Fibroblast of lung (primary cell): Measurements from ENCODE around the gene DMP1. TPM values are rescaled to one million over a fixed set of nuclear protein-coding genes. Genes with fewer than 3 reads are reported as not detected.
A peak's percentile ranks its signal among the peaks of the same experiment; 100 is the strongest.

Experiments used
- DNase-seq, 2 donors: peaks; one replicate each; pipeline versions ENCODE4 v3.0.0 to v3.0.0-alpha.2; 2010; ENCODE audit warnings: low read depth in 2 of 2
- H2AFZ ChIP-seq: 2 replicates; pipeline ENCODE4 v1.5.1; 2012; ENCODE audit warnings: low read length, control low read depth, inconsistent platforms
- H3K27ac ChIP-seq: 2 replicates; pipeline ENCODE4 v1.5.1; 2011; ENCODE audit warnings: low read length, control low read depth; ENCODE audit not compliant: insufficient read depth
- H3K27me3 ChIP-seq: 2 replicates; pipeline ENCODE4 v1.5.1; 2011; ENCODE audit warnings: mild to moderate bottlenecking, low read length; ENCODE audit not compliant: control insufficient read depth, insufficient read depth
- H3K36me3 ChIP-seq: 2 replicates; pipeline ENCODE4 v1.5.1; 2011; ENCODE audit warnings: low read length; ENCODE audit not compliant: control insufficient read depth, insufficient read depth
- H3K4me1 ChIP-seq: 2 replicates; pipeline ENCODE4 v1.5.1; 2011; ENCODE audit warnings: low read length; ENCODE audit not compliant: control insufficient read depth, insufficient read depth; ENCODE audit errors: extremely low read depth
- H3K4me2 ChIP-seq: 2 replicates; pipeline ENCODE4 v1.5.1; 2011; ENCODE audit warnings: low read length, control low read depth; ENCODE audit not compliant: insufficient read depth; ENCODE audit errors: extremely low read depth
- H3K4me3 ChIP-seq, 4 experiments: fragments of 200-600 bp in 1 of 4; sonication (generic) in 1 of 4; replicated peaks in 1 of 4; 2 replicates each; pipeline ENCODE4 v1.5.1; 2011 to 2016; ENCODE audit warnings: low read length in 4 of 4, low read depth in 3 of 4, mild to moderate bottlenecking in 3 of 4, control low read depth in 2 of 4, inconsistent platforms in 1 of 4, mixed read lengths in 1 of 4; ENCODE audit not compliant: insufficient read depth in 1 of 4; ENCODE audit errors: control extremely low read depth in 1 of 4
- H3K79me2 ChIP-seq: 2 replicates; pipeline ENCODE4 v1.5.1; 2012; ENCODE audit warnings: mild to moderate bottlenecking, low read length, inconsistent platforms; ENCODE audit not compliant: control insufficient read depth, insufficient read depth
- H3K9ac ChIP-seq: 2 replicates; pipeline ENCODE4 v1.5.1; 2011; ENCODE audit warnings: mild to moderate bottlenecking, low read length, control low read depth; ENCODE audit not compliant: insufficient read depth
- H3K9me3 ChIP-seq: 2 replicates; pipeline ENCODE4 v1.5.1; 2012; ENCODE audit warnings: low read depth, low read length; ENCODE audit not compliant: control insufficient read depth, insufficient read depth
- H4K20me1 ChIP-seq: 2 replicates; pipeline ENCODE4 v1.5.1; 2011; ENCODE audit warnings: low read length; ENCODE audit not compliant: control insufficient read depth, insufficient read depth; ENCODE audit errors: extremely low read depth
- EZH2 ChIP-seq: IDR thresholded peaks from 2 replicates; pipeline ENCODE4 v1.5.1; 2012; ENCODE audit warnings: low read length, control low read depth, mild to moderate bottlenecking; ENCODE audit errors: missing control alignments
- polyA plus RNA-seq, 2 donors: library from polyadenylated mRNA; depleted of rRNA in 1 of 2; stranded (reverse) in 1 of 2; unstranded in 1 of 2; fragments of >200 nt; gene quantifications; 2 replicates each; pipeline ENCODE4 v1.2.1, GENCODE V29; 2011 to 2012; ENCODE audit warnings: missing spikeins in 1 of 2
- total RNA-seq: library from RNA; depleted of rRNA; stranded (reverse); fragments of >200 nt; gene quantifications from 2 replicates; pipeline ENCODE4 v1.2.1, GENCODE V29; 2014
- TF ChIP-seq, protein P1 (sequence below), 2 donors: IDR thresholded peaks in 1 of 2; conservative IDR thresholded peaks in 1 of 2; 1 replicate in 1 of 2; 2 replicates in 1 of 2; pipeline ENCODE4 v1.5.1; 2011 to 2012; ENCODE audit warnings: low read length in 2 of 2, control low read depth in 1 of 2, inconsistent platforms in 1 of 2, low read depth in 1 of 2, mild to moderate bottlenecking in 1 of 2

The DMP1 gene
- total and polyA plus RNA-seq, 2 donors (not counting 1 experiment from before 2014, with no cell fraction given) = not detected

DNA sequence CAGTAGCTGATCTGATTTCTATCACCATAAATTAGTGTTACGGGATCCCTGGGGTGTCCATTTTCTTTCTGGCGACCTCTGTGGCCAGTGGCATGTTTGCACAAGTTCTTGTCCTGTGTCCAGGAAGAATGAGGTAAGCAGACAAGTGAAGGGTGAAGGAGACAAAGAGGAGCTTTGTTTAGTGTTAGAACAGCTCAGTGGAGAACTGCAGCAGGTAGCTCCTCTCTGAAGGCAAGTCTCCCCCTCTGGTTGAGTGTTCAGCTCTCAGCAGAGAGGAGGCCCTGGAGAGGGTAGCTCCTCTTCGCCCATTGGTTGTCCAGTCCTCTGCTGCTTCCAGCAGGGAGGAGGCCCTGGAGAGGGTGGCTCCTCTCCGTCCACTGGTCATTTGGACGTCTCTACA lies 47.2 kb downstream of the DMP1 start:
- Histone ChIP-seq H3K4me1 (no peaks in the 10 kb centered on the region), H3K9me3 (no peaks in the 10 kb centered on the region), H4K20me1 (no peaks in the 10 kb centered on the region), H3K9ac (no peak overlapping the region), H3K27me3 (no peaks in the 10 kb centered on the region), H3K4me3 (no peak overlapping the region), H3K4me2 (no peak overlapping the region), H3K79me2 (no peaks in the 10 kb centered on the region), H2AFZ (no peak overlapping the region), H3K27ac (no peak overlapping the region), H3K36me3 (no peaks in the 10 kb centered on the region)
- TF ChIP-seq, protein P1, sequence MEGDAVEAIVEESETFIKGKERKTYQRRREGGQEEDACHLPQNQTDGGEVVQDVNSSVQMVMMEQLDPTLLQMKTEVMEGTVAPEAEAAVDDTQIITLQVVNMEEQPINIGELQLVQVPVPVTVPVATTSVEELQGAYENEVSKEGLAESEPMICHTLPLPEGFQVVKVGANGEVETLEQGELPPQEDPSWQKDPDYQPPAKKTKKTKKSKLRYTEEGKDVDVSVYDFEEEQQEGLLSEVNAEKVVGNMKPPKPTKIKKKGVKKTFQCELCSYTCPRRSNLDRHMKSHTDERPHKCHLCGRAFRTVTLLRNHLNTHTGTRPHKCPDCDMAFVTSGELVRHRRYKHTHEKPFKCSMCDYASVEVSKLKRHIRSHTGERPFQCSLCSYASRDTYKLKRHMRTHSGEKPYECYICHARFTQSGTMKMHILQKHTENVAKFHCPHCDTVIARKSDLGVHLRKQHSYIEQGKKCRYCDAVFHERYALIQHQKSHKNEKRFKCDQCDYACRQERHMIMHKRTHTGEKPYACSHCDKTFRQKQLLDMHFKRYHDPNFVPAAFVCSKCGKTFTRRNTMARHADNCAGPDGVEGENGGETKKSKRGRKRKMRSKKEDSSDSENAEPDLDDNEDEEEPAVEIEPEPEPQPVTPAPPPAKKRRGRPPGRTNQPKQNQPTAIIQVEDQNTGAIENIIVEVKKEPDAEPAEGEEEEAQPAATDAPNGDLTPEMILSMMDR (conservative IDR thresholded peaks at IDR 0.05 in 1 of 2, IDR thresholded peaks at IDR 0.05 in 1 of 2; ENCODE audit: low read depth in 1 of 2, low read length in 2 of 2) = no peak
- no peak for TF ChIP-seq EZH2
- DNase-seq = peak in 1 of 2 donors; percentile 12

- no peaks in the 10 kb centered on the region for H3K9me3 ChIP-seq
- no peak for DNase-seq
- no peaks in the 10 kb centered on the region for H4K20me1 ChIP-seq
- no peak overlapping the region for H3K4me2 ChIP-seq
- H3K4me3 ChIP-seq = no peak overlapping the region
- H3K27me3 ChIP-seq = no peaks in the 10 kb centered on the region
- no peak overlapping the region for H3K27ac ChIP-seq
- TF ChIP-seq EZH2 = no peak
- TF ChIP-seq, protein P1 (conservative IDR thresholded peaks at IDR 0.05 in 1 of 2, IDR thresholded peaks at IDR 0.05 in 1 of 2; ENCODE audit: low read depth in 1 of 2, low read length in 2 of 2) = no peak
- no peak overlapping the region for H3K9ac ChIP-seq
- H3K36me3 ChIP-seq = no peaks in the 10 kb centered on the region
- no peaks in the 10 kb centered on the region for H3K4me1 ChIP-seq
- no peaks in the 10 kb centered on the region for H3K79me2 ChIP-seq
- H2AFZ ChIP-seq = no peak overlapping the region
These were observed 47.9 kb downstream of the DMP1 start for GRCh38 chr4:87697945-87698344.

DNA sequence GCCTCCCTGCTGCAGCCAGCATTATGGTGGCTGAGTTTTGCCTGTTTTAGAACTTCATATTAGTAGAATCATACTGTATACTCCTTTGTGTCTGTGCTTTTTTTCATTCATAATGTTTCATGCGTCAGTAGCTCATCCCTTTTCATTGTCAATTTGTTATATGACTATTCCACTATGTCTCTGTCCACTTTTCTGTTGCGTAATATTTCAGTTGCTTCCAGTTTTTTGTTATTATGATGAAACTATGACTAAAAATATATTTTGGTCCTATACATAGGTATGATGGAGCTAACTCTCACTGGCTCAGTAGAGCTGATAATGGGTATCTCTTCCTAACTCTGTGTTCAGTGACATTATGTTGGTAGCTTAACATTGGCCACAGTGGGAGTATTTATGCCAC lies 48.3 kb downstream of the DMP1 start:
- Histone ChIP-seq H3K4me2 (no peak overlapping the region), H4K20me1 (no peaks in the 10 kb centered on the region), H2AFZ (no peak overlapping the region), H3K36me3 (no peaks in the 10 kb centered on the region), H3K4me1 (no peaks in the 10 kb centered on the region), H3K9ac (no peak overlapping the region), H3K27me3 (no peaks in the 10 kb centered on the region), H3K27ac (no peak overlapping the region), H3K9me3 (no peaks in the 10 kb centered on the region), H3K4me3 (no peak overlapping the region), H3K79me2 (no peaks in the 10 kb centered on the region)
- no peak for TF ChIP-seq EZH2
- TF ChIP-seq, protein P1 (conservative IDR thresholded peaks at IDR 0.05 in 1 of 2, IDR thresholded peaks at IDR 0.05 in 1 of 2; ENCODE audit: low read depth in 1 of 2, low read length in 2 of 2) = no peak
- DNase-seq = no peak
